ENCODE results near the gene CSTF1.

DNA sequence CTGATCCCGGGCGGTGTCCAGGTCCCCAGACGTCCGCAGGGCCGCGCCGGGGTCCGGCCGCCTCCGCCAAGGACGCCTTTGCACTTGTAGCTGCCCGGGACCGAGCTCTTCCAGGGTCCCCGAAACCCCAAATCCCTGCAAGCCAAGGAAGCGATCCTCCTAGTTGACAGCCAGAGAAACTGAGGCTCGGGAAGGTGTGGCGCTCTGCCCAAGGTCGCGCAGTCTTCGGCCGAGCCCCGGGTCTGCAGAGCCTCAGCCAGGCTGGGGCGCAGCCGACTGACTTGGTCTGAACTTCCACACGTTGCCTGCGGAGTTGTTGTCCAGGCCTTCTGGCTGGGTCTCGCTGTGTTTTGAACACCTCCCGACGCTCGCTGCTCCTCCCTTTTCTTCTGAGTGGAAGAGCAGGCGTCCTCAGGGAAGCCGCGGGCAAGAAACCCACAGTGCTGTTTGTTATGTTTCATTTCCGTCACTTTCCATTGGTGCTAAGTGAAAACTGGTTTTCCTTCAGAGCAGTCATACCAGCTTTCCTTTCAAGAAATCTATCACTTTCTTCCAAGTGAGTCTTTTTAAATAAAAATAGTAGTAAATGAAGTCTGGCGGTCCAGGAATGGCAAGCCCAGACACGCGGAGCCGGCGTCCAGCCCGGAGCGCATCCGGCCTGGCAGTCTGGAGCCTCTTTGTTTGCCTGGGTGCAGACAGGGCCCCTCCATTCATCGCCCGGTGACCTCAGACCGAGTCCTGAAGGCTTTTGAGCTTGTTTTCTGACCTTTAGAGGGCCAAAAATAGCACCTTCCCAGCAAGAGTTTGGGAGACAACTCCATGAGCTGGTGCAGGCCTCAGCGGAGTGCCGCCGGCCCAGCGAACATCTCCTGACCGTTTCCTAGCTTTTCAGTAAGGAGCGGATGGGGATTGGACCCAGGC lies 33.0 kb upstream of the CSTF1 start:
- TF ChIP-seq FOXM1 (IDR thresholded peaks at IDR 0.05; ENCODE audit: low read depth): no peak
- TF ChIP-seq SIN3A (IDR thresholded peaks at IDR 0.05; ENCODE audit: borderline replicate concordance, low read depth, low read length): 0 out of 2 replicates have a peak, but pooled peaks have one; percentile 16
- TF ChIP-seq JUND (IDR thresholded peaks at IDR 0.05): no peak
- TF ChIP-seq, protein P1, sequence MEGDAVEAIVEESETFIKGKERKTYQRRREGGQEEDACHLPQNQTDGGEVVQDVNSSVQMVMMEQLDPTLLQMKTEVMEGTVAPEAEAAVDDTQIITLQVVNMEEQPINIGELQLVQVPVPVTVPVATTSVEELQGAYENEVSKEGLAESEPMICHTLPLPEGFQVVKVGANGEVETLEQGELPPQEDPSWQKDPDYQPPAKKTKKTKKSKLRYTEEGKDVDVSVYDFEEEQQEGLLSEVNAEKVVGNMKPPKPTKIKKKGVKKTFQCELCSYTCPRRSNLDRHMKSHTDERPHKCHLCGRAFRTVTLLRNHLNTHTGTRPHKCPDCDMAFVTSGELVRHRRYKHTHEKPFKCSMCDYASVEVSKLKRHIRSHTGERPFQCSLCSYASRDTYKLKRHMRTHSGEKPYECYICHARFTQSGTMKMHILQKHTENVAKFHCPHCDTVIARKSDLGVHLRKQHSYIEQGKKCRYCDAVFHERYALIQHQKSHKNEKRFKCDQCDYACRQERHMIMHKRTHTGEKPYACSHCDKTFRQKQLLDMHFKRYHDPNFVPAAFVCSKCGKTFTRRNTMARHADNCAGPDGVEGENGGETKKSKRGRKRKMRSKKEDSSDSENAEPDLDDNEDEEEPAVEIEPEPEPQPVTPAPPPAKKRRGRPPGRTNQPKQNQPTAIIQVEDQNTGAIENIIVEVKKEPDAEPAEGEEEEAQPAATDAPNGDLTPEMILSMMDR (IDR thresholded peaks at IDR 0.05): no peak
- TF ChIP-seq EZH2phosphoT487 (IDR thresholded peaks at IDR 0.05; ENCODE audit: borderline replicate concordance, low read depth): no peak
- TF ChIP-seq, protein P2, sequence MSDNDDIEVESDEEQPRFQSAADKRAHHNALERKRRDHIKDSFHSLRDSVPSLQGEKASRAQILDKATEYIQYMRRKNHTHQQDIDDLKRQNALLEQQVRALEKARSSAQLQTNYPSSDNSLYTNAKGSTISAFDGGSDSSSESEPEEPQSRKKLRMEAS (IDR thresholded peaks at IDR 0.05; ENCODE audit: low read depth): no peak
- no peak for TF ChIP-seq GABPA (IDR thresholded peaks at IDR 0.05; ENCODE audit: low read depth)
- no peak for TF ChIP-seq CHD2 (IDR thresholded peaks at IDR 0.05; ENCODE audit: low read length, partially characterized antibody)
- TF ChIP-seq RAD21 (IDR thresholded peaks at IDR 0.05; ENCODE audit: low read length): no peak
- TF ChIP-seq TEAD4 (IDR thresholded peaks at IDR 0.05; ENCODE audit: borderline replicate concordance, insufficient read depth): no peak
- TF ChIP-seq, protein P3, sequence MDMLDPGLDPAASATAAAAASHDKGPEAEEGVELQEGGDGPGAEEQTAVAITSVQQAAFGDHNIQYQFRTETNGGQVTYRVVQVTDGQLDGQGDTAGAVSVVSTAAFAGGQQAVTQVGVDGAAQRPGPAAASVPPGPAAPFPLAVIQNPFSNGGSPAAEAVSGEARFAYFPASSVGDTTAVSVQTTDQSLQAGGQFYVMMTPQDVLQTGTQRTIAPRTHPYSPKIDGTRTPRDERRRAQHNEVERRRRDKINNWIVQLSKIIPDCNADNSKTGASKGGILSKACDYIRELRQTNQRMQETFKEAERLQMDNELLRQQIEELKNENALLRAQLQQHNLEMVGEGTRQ (IDR thresholded peaks at IDR 0.05; ENCODE audit: borderline replicate concordance, low read depth, low read length): no peak
